ENCODE measurements around the gene PPP1R9A. TPM values are rescaled to one million over a fixed set of nuclear protein-coding genes. Genes with fewer than 3 reads are reported as not detected.

Gene PPP1R9A
- total RNA-seq, 2 donors from 2014 or later = 23.3 to 23.4 TPM

- Histone ChIP-seq H3K9me3 (no peaks in the 10 kb centered on the region), H3K27ac (no peak overlapping the region), H3K27me3 (no peaks in the 10 kb centered on the region), H3K36me3 (no peaks in the 10 kb centered on the region), H3K4me1 (no peaks in the 10 kb centered on the region), H3K4me3 (no peak overlapping the region)
- no peak for TF ChIP-seq CTCF (IDR thresholded peaks at IDR 0.05)
- no peak for DNase-seq (ENCODE audit: low spot score)
These were observed 293.3 kb downstream of the PPP1R9A start for GRCh38 chr7:95200741-95201140.

GRCh38 chr7:95201727-95202126 is 294.3 kb downstream of the PPP1R9A start:
- Histone ChIP-seq H3K4me1 (no peaks in the 10 kb centered on the region), H3K9me3 (no peaks in the 10 kb centered on the region), H3K4me3 (no peak overlapping the region), H3K27me3 (no peaks in the 10 kb centered on the region), H3K27ac (no peak overlapping the region), H3K36me3 (no peaks in the 10 kb centered on the region)
- no peak for TF ChIP-seq CTCF (IDR thresholded peaks at IDR 0.05)
- no peak for DNase-seq (ENCODE audit: low spot score)

- Histone ChIP-seq H3K4me3 (no peak overlapping the region), H3K36me3 (no peaks in the 10 kb centered on the region), H3K9me3 (no peaks in the 10 kb centered on the region), H3K27ac (no peak overlapping the region), H3K27me3 (no peaks in the 10 kb centered on the region), H3K4me1 (no peaks in the 10 kb centered on the region)
- no peak for TF ChIP-seq CTCF (IDR thresholded peaks at IDR 0.05)
- no peak for DNase-seq (ENCODE audit: low spot score)
These were observed 297.2 kb downstream of the PPP1R9A start for GRCh38 chr7:95204618-95205017.

GRCh38 chr7:95205665-95206225 is 298.4 kb downstream of the PPP1R9A start:
- no peaks in the 10 kb centered on the region for H3K4me1 ChIP-seq
- no peak overlapping the region for H3K27ac ChIP-seq
- no peak for TF ChIP-seq CTCF (IDR thresholded peaks at IDR 0.05)
- no peak overlapping the region for H3K4me3 ChIP-seq
- H3K27me3 ChIP-seq = no peaks in the 10 kb centered on the region
- DNase-seq (ENCODE audit: low spot score) = no peak
- H3K36me3 ChIP-seq = no peaks in the 10 kb centered on the region
- no peaks in the 10 kb centered on the region for H3K9me3 ChIP-seq

- H3K36me3 ChIP-seq = no peaks in the 10 kb centered on the region
- H3K4me3 ChIP-seq = no peak overlapping the region
- H3K27ac ChIP-seq = no peak overlapping the region
- no peaks in the 10 kb centered on the region for H3K27me3 ChIP-seq
- DNase-seq (ENCODE audit: low spot score) = no peak
- H3K9me3 ChIP-seq = no peaks in the 10 kb centered on the region
- H3K4me1 ChIP-seq = no peaks in the 10 kb centered on the region
- TF ChIP-seq CTCF (IDR thresholded peaks at IDR 0.05) = no peak
These were observed 301.9 kb downstream of the PPP1R9A start for GRCh38 chr7:95209276-95209675.

- H3K36me3 ChIP-seq = no peaks in the 10 kb centered on the region
- no peaks in the 10 kb centered on the region for H3K4me1 ChIP-seq
- no peaks in the 10 kb centered on the region for H3K27me3 ChIP-seq
- no peak overlapping the region for H3K27ac ChIP-seq
- no peaks in the 10 kb centered on the region for H3K9me3 ChIP-seq
- DNase-seq (ENCODE audit: low spot score) = no peak
- TF ChIP-seq CTCF (IDR thresholded peaks at IDR 0.05) = no peak
- no peak overlapping the region for H3K4me3 ChIP-seq
These were observed 302.4 kb downstream of the PPP1R9A start for GRCh38 chr7:95209788-95210187.

Measured in right atrium auricular region (tissue), 2 donors.